Neural progenitor cell (in vitro differentiated cells): ENCODE data around the gene GDNF.

Experiments
- EZH2 ChIP-seq: fragments of 200-600 bp; sonication (generic); IDR thresholded peaks from 2 replicates; pipeline ENCODE4 v1.6.1; 2017; ENCODE audit warnings: antibody characterized with exemption, mild to moderate bottlenecking, moderate library complexity
- EZH2phosphoT487 ChIP-seq: fragments of 200-600 bp; sonication (generic); IDR thresholded peaks from 2 replicates; pipeline ENCODE4 v1.6.1; 2017; ENCODE audit warnings: antibody characterized with exemption
- TF ChIP-seq, protein P1 (sequence below): fragments of 200-600 bp; sonication (generic); IDR thresholded peaks from 2 replicates; pipeline ENCODE4 v1.5.1; 2017; ENCODE audit warnings: antibody characterized with exemption, mild to moderate bottlenecking

- TF ChIP-seq EZH2phosphoT487: no peak
- TF ChIP-seq EZH2: no peak
- TF ChIP-seq, protein P1, sequence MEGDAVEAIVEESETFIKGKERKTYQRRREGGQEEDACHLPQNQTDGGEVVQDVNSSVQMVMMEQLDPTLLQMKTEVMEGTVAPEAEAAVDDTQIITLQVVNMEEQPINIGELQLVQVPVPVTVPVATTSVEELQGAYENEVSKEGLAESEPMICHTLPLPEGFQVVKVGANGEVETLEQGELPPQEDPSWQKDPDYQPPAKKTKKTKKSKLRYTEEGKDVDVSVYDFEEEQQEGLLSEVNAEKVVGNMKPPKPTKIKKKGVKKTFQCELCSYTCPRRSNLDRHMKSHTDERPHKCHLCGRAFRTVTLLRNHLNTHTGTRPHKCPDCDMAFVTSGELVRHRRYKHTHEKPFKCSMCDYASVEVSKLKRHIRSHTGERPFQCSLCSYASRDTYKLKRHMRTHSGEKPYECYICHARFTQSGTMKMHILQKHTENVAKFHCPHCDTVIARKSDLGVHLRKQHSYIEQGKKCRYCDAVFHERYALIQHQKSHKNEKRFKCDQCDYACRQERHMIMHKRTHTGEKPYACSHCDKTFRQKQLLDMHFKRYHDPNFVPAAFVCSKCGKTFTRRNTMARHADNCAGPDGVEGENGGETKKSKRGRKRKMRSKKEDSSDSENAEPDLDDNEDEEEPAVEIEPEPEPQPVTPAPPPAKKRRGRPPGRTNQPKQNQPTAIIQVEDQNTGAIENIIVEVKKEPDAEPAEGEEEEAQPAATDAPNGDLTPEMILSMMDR: no peak
Measured at GRCh38 chr5:37841203-37841602, 1.4 kb upstream of the GDNF start.
